ENCODE results near the gene MGARP. TPM values are rescaled to one million over a fixed set of nuclear protein-coding genes. Genes with fewer than 3 reads are reported as not detected.
A peak's percentile ranks its signal among the peaks of the same experiment; 100 is the strongest.
"Not testable (repeated sequence)": the region's sequence is repeated elsewhere in the genome, so short reads cannot be mapped to it uniquely, and the experiment has no call there.

MGARP gene
- total and polyA plus RNA-seq, 5 donors: 1.3 to 7.1 (median 1.8) TPM

DNA sequence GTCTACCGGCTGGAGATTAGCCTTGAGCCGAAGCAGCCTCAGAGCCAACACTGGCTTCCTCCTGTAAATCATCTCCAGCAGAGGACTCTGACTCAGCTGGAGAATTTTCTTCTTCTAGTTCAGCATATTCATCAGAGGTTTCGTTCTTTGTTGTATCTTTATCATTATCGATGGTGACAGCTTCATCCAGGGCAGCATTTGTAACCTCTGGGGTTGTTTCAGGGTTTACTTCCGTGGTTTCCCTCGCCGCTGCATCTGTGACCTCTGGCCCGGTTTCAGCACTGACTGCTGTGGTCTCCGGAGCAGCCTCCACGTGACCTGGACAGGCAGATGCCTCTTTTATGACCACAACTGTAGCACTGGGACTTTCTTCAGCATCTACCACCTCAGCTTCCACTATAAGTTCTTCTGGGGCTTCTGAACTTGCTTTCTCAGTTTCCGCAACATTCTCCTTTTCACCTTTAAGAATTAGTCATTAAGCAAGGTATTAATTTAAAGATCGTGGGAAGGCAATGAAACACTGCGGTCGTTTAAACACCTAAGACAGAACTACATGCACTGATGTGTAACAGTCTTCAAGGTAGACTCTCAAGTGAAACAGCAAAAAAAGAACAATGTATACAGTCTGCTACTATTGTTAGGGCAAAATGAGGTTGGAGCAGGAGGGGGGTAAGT, 13.3 kb downstream of the MGARP start:
- no peaks in the 10 kb centered on the region for H3K27me3 ChIP-seq (ENCODE audit: control insufficient read depth, insufficient read depth)
- WGBS: 20% methylated on average over 14 of the region's 14 CpGs
- no peaks in the 10 kb centered on the region for H3K9me3 ChIP-seq (ENCODE audit: control insufficient read depth, low read length)
- DNase-seq (peak; percentile 59 to 88 (median 78)), ATAC-seq (peak; percentile 84 to 93)
- H3K27ac ChIP-seq (ENCODE audit: low read length): peak overlapping the region; percentile 23
- intact Hi-C loops (cut with DNase I): no loop called here
- H3K4me3 ChIP-seq (ENCODE audit: low read length): peak overlapping the region; percentile 58
- no peaks in the 10 kb centered on the region for H3K4me1 ChIP-seq (ENCODE audit: control insufficient read depth, insufficient read depth, low read length)

DNA sequence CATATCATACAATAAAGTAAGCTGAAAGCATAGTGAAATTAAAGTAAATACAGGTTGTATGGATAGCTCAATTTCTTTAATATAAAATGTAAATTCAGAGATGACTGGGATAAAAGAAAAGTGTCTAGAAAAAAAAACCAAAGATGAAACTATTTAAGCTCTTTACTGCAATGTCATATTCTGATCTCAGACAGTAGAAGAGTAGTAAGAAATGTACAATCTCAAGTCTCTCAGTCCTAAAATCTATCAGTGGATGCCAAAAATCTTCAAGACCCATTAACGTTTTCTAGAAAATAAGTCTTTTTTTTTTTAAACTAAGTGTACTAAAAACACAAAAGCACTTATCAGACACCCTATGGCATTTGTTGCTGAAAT, 13.8 kb downstream of the MGARP start:
- Histone ChIP-seq H3K4me3 (ENCODE audit: low read length) (peak overlapping the region; percentile 58), H3K27me3 (ENCODE audit: control insufficient read depth, insufficient read depth) (no peaks in the 10 kb centered on the region), H3K27ac (ENCODE audit: low read length) (no peak overlapping the region), H3K9me3 (ENCODE audit: control insufficient read depth, low read length) (no peaks in the 10 kb centered on the region), H3K4me1 (ENCODE audit: control insufficient read depth, insufficient read depth, low read length) (no peaks in the 10 kb centered on the region)
- 0% methylated on average over 1 of the region's 1 CpG for WGBS
- intact Hi-C loops (cut with DNase I): no loop called here
- ATAC-seq: no peak
- no peak for DNase-seq

GRCh38 chr4:139265654-139266053, 14.4 kb downstream of the MGARP start:
- Histone ChIP-seq H3K4me3 (ENCODE audit: low read length) (no peak overlapping the region), H3K9me3 (ENCODE audit: control insufficient read depth, low read length) (no peaks in the 10 kb centered on the region), H3K27ac (ENCODE audit: low read length) (no peak overlapping the region), H3K4me1 (ENCODE audit: control insufficient read depth, insufficient read depth, low read length) (no peaks in the 10 kb centered on the region), H3K27me3 (ENCODE audit: control insufficient read depth, insufficient read depth) (no peaks in the 10 kb centered on the region)
- intact Hi-C loops (cut with DNase I): no loop called here
- no peak for DNase-seq
- ATAC-seq: no peak
- WGBS: 64% methylated on average over 3 of the region's 3 CpGs

GRCh38 chr4:139256349-139256748, 23.7 kb downstream of the MGARP start:
- no peak for DNase-seq
- H3K9me3 ChIP-seq (ENCODE audit: control insufficient read depth, low read length): no peaks in the 10 kb centered on the region
- no peaks in the 10 kb centered on the region for H3K4me1 ChIP-seq (ENCODE audit: control insufficient read depth, insufficient read depth, low read length)
- no peak overlapping the region for H3K27ac ChIP-seq (ENCODE audit: low read length)
- H3K27me3 ChIP-seq (ENCODE audit: control insufficient read depth, insufficient read depth): peaks cover 2% of the 10 kb centered on the region
- intact Hi-C loops (cut with DNase I): no loop called here
- no peak for ATAC-seq
- H3K4me3 ChIP-seq (ENCODE audit: low read length): no peak overlapping the region
- WGBS: 45% methylated on average over 2 of the region's 2 CpGs

- 92% methylated on average over 6 of the region's 6 CpGs for WGBS
- intact Hi-C loops (cut with DNase I); H3K4me3 ChIP-seq (ENCODE audit: low read length); H3K4me1 ChIP-seq (ENCODE audit: control insufficient read depth, insufficient read depth, low read length); H3K27me3 ChIP-seq (ENCODE audit: control insufficient read depth, insufficient read depth); H3K9me3 ChIP-seq (ENCODE audit: control insufficient read depth, low read length); H3K27ac ChIP-seq (ENCODE audit: low read length); ATAC-seq; DNase-seq: not testable (repeated sequence)
Observed at GRCh38 chr4:139255581-139255980, 24.4 kb downstream of the MGARP start.

- no peaks in the 10 kb centered on the region for H3K4me1 ChIP-seq (ENCODE audit: control insufficient read depth, insufficient read depth, low read length)
- no peak overlapping the region for H3K27ac ChIP-seq (ENCODE audit: low read length)
- intact Hi-C loops (cut with DNase I): no loop called here
- peaks cover 2% of the 10 kb centered on the region for H3K27me3 ChIP-seq (ENCODE audit: control insufficient read depth, insufficient read depth)
- no peaks in the 10 kb centered on the region for H3K9me3 ChIP-seq (ENCODE audit: control insufficient read depth, low read length)
- 69% methylated on average over 3 of the region's 3 CpGs for WGBS
- no peak for ATAC-seq
- no peak for DNase-seq
- no peak overlapping the region for H3K4me3 ChIP-seq (ENCODE audit: low read length)
Observed at GRCh38 chr4:139253713-139254112, 26.3 kb downstream of the MGARP start.

- H3K27ac ChIP-seq (ENCODE audit: low read length): no peak overlapping the region
- H3K4me1 ChIP-seq (ENCODE audit: control insufficient read depth, insufficient read depth, low read length): no peaks in the 10 kb centered on the region
- no peak for DNase-seq
- intact Hi-C loops (cut with DNase I): no loop called here
- ATAC-seq: no peak
- no peak overlapping the region for H3K4me3 ChIP-seq (ENCODE audit: low read length)
- H3K27me3 ChIP-seq (ENCODE audit: control insufficient read depth, insufficient read depth): peaks cover 2% of the 10 kb centered on the region
- no peaks in the 10 kb centered on the region for H3K9me3 ChIP-seq (ENCODE audit: control insufficient read depth, low read length)
Observed at GRCh38 chr4:139253046-139253445, 27.0 kb downstream of the MGARP start.

GRCh38 chr4:139247700-139248238, 32.3 kb downstream of the MGARP start:
- intact Hi-C loops (cut with DNase I): no loop called here
- WGBS: 73% methylated on average over 4 of the region's 4 CpGs
- ATAC-seq (no peak), DNase-seq (no peak)
- Histone ChIP-seq H3K9me3 (ENCODE audit: control insufficient read depth, low read length) (no peaks in the 10 kb centered on the region), H3K27ac (ENCODE audit: low read length) (no peak overlapping the region), H3K27me3 (ENCODE audit: control insufficient read depth, insufficient read depth) (no peaks in the 10 kb centered on the region), H3K4me1 (ENCODE audit: control insufficient read depth, insufficient read depth, low read length) (peaks cover 3% of the 10 kb centered on the region), H3K4me3 (ENCODE audit: low read length) (no peak overlapping the region)

DNA sequence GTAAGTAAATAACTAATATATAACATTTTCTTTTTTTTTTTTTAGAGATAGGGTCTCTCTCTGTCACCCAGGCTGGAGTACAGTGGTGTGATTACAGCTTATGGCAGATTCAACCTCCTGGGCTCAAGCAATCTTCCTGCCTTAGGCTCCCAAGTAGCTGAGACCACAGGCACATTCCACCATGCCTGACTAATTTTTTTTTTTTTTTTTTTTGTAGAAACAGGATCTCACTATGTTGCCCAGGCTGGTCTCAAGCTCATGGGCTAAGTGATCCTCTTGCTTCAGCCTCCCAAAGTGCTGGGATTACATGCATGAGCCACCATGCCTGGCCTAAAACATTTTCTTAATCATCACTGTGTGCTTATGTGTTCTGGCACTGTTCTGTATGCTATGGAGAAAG, 32.8 kb downstream of the MGARP start:
- H3K27ac ChIP-seq (ENCODE audit: low read length): no peak overlapping the region
- no peaks in the 10 kb centered on the region for H3K9me3 ChIP-seq (ENCODE audit: control insufficient read depth, low read length)
- ATAC-seq (no peak), DNase-seq (no peak)
- H3K27me3 ChIP-seq (ENCODE audit: control insufficient read depth, insufficient read depth): no peaks in the 10 kb centered on the region
- H3K4me3 ChIP-seq (ENCODE audit: low read length): no peak overlapping the region
- peaks cover 3% of the 10 kb centered on the region for H3K4me1 ChIP-seq (ENCODE audit: control insufficient read depth, insufficient read depth, low read length)
- intact Hi-C loops (cut with DNase I): no loop called here

DNA sequence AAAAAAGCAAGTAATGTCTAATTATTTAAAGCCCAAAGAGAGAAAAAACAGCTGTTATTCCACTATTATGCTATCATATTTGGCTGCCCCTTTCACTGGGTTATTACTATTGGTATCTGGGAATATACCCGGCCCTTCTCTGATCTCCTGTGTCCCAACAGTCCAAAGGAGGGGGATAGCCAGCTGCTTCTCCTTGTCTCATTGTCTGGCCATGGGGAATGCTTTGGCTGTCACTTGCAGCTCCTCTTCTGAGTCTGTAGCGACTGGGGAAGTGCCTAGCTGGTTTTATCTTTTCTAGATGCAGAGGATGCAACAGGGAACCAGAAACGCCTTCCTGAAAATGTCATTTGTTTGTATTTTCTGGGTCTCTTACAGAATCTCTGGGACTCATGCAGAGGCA, 33.9 kb downstream of the MGARP start:
- H3K9me3 ChIP-seq (ENCODE audit: control insufficient read depth, low read length): no peaks in the 10 kb centered on the region
- H3K27ac ChIP-seq (ENCODE audit: low read length): no peak overlapping the region

GRCh38 chr4:139245590-139245989, 34.4 kb downstream of the MGARP start:
- no peak overlapping the region for H3K4me3 ChIP-seq (ENCODE audit: low read length)
- no peaks in the 10 kb centered on the region for H3K27me3 ChIP-seq (ENCODE audit: control insufficient read depth, insufficient read depth)
- intact Hi-C loops (cut with DNase I): no loop called here
- 65% methylated on average over 1 of the region's 1 CpG for WGBS
- no peaks in the 10 kb centered on the region for H3K9me3 ChIP-seq (ENCODE audit: control insufficient read depth, low read length)
- H3K4me1 ChIP-seq (ENCODE audit: control insufficient read depth, insufficient read depth, low read length): peaks cover 3% of the 10 kb centered on the region
- no peak overlapping the region for H3K27ac ChIP-seq (ENCODE audit: low read length)
- ATAC-seq (no peak), DNase-seq (no peak)

More for the DNA sequence above, 33.9 kb downstream of the MGARP start:
- Histone ChIP-seq H3K4me1 (ENCODE audit: control insufficient read depth, insufficient read depth, low read length) (peaks cover 3% of the 10 kb centered on the region), H3K4me3 (ENCODE audit: low read length) (no peak overlapping the region), H3K27me3 (ENCODE audit: control insufficient read depth, insufficient read depth) (no peaks in the 10 kb centered on the region)
- DNase-seq (no peak), ATAC-seq (no peak)
- intact Hi-C loops (cut with DNase I): no loop called here
- 57% methylated on average over 3 of the region's 3 CpGs for WGBS
